Thyroid gland (tissue), 4 donors: Measurements from ENCODE around the gene ST14. TPM values are rescaled to one million over a fixed set of nuclear protein-coding genes. Genes with fewer than 3 reads are reported as not detected.

Source experiments
- DNase-seq, 2 donors: peaks; one replicate each; pipeline ENCODE4 v3.0.0-alpha.2; 2019
- H3K27ac ChIP-seq, 3 donors: fragments of 200-600 bp; sonication (generic); 1 replicate in 2 of 3; 2 replicates in 1 of 3; pipeline ENCODE4 v1.5.1; 2016 to 2019; ENCODE audit warnings: mild to moderate bottlenecking in 1 of 3, moderate library complexity in 1 of 3
- H3K27me3 ChIP-seq: fragments of 200-600 bp; sonication (generic); one replicate; pipeline ENCODE4 v1.5.1; 2019
- H3K36me3 ChIP-seq, 2 donors: fragments of 200-600 bp; sonication (generic); one replicate each; pipeline ENCODE4 v1.5.1; 2016 to 2019
- H3K4me1 ChIP-seq, 2 donors: fragments of 200-600 bp; sonication (generic); one replicate each; pipeline ENCODE4 v1.5.1; 2017 to 2019
- H3K4me3 ChIP-seq, 3 donors: fragments of 200-600 bp; sonication (generic); replicated peaks in 1 of 3; 1 replicate in 2 of 3; 2 replicates in 1 of 3; pipeline ENCODE4 v1.5.1; 2016; ENCODE audit warnings: mild to moderate bottlenecking in 1 of 3
- H3K9me3 ChIP-seq: fragments of 200-600 bp; sonication (generic); one replicate; pipeline ENCODE4 v1.5.1; 2017
- CTCF ChIP-seq, 6 experiments: fragments of 200-600 bp in 3 of 6; fragments of 450-650 bp in 3 of 6; sonication (generic) in 3 of 6; IDR thresholded peaks; one replicate each; pipeline ENCODE4 v1.5.1; 2016 to 2019; ENCODE audit warnings: antibody characterized with exemption in 6 of 6, mild to moderate bottlenecking in 2 of 6, inconsistent platforms in 1 of 6, moderate library complexity in 1 of 6
- POLR2A ChIP-seq, 2 donors: fragments of 450-650 bp; IDR thresholded peaks; one replicate each; pipeline ENCODE4 v1.6.1; 2017; ENCODE audit warnings: antibody characterized with exemption in 2 of 2, mild to moderate bottlenecking in 2 of 2, moderate library complexity in 1 of 2
- WGBS, 2 donors: methylation state at CpG; one replicate each; pipeline ENCODE4 v1.1.5; 2017; 5-methylcytosine and 5-hydroxymethylcytosine counted together
- intact Hi-C: fragments of 100-400 bp; cut with DNase I; formaldehyde crosslinking; loops from one replicate; pipeline ENCODE4 v1.15.1; 2023
- total RNA-seq, 4 donors: library from RNA; depleted of rRNA; stranded (reverse); fragments of >200 nt; gene quantifications; one replicate each; pipeline ENCODE4 v1.2.3, GENCODE V29; 2016

ST14 gene
- total RNA-seq, 4 donors from 2014 or later, result 53.3 to 102 (median 90.7) TPM

GRCh38 chr11:130211781-130212401 is 52.3 kb downstream of the ST14 start:
- Histone ChIP-seq H3K4me3 (no peak overlapping the region), H3K9me3 (no peaks in the 10 kb centered on the region), H3K27ac (no peak overlapping the region), H3K4me1 (peaks cover 0 to 4% of the 10 kb centered on the region in 2 donors), H3K36me3 (peaks cover 0 to 9% of the 10 kb centered on the region in 2 donors), H3K27me3 (no peaks in the 10 kb centered on the region)
- no peak for TF ChIP-seq POLR2A (IDR thresholded peaks at IDR 0.05)
- no peak for TF ChIP-seq CTCF (IDR thresholded peaks at IDR 0.05)
- WGBS, 2 donors, result 91% methylated on average over 16 to 18 of the region's 19 CpGs
- intact Hi-C loops, result loop anchor here (10.0 kb wide), 1 partner anchor 213 kb away; the partner anchor contains the start of gene ADAMTS8
- DNase-seq, result peak in 1 of 2 donors; percentile 1

- Histone ChIP-seq H3K4me1 (peaks cover 0 to 4% of the 10 kb centered on the region in 2 donors), H3K36me3 (peaks cover 0 to 9% of the 10 kb centered on the region in 2 donors), H3K9me3 (no peaks in the 10 kb centered on the region), H3K4me3 (no peak overlapping the region), H3K27me3 (no peaks in the 10 kb centered on the region), H3K27ac (no peak overlapping the region)
- TF ChIP-seq CTCF (IDR thresholded peaks at IDR 0.05) (no peak), POLR2A (IDR thresholded peaks at IDR 0.05) (no peak)
- 76 to 79% methylated on average over 9 to 11 of the region's 11 CpGs for WGBS, 2 donors
- intact Hi-C loops, result loop anchor here (10.0 kb wide), 1 partner anchor 212 kb away; the partner anchor contains the start of gene ADAMTS8
- peak in 1 of 2 donors; percentile 5 for DNase-seq
Measured at GRCh38 chr11:130212431-130212961, 52.9 kb downstream of the ST14 start.

- DNase-seq, result peak; percentile 62 to 66
- Histone ChIP-seq H3K27ac (no peak overlapping the region), H3K9me3 (no peaks in the 10 kb centered on the region), H3K36me3 (peaks cover 0 to 5% of the 10 kb centered on the region in 2 donors), H3K4me1 (peaks cover 0 to 4% of the 10 kb centered on the region in 2 donors), H3K4me3 (no peak overlapping the region), H3K27me3 (no peaks in the 10 kb centered on the region)
- 49 to 56% methylated on average over 20 to 21 of the region's 28 CpGs for WGBS, 2 donors
- TF ChIP-seq POLR2A (IDR thresholded peaks at IDR 0.05) (no peak), CTCF (IDR thresholded peaks at IDR 0.05) (peak; percentile 81 to 96 (median 89))
- intact Hi-C loops, result loop anchor here (10.0 kb wide), 1 partner anchor 211 kb away; the partner anchor contains the start of gene ADAMTS8
Measured at GRCh38 chr11:130213143-130213978, 53.8 kb downstream of the ST14 start.

- H3K9me3 ChIP-seq, result no peaks in the 10 kb centered on the region
- TF ChIP-seq CTCF (IDR thresholded peaks at IDR 0.05) (no peak), POLR2A (IDR thresholded peaks at IDR 0.05) (no peak)
- H3K36me3 ChIP-seq, result no peaks in the 10 kb centered on the region
- intact Hi-C loops, result loop anchor here (10.0 kb wide), 1 partner anchor 211 kb away; the partner anchor contains the start of gene ADAMTS8
- H3K4me3 ChIP-seq, result no peak overlapping the region
- peaks cover 0 to 4% of the 10 kb centered on the region in 2 donors for H3K4me1 ChIP-seq
- DNase-seq, result peak in 1 of 2 donors; percentile 2
- H3K27me3 ChIP-seq, result no peaks in the 10 kb centered on the region
- 92 to 93% methylated on average over 9 of the region's 9 CpGs for WGBS, 2 donors
- no peak overlapping the region for H3K27ac ChIP-seq
Measured at GRCh38 chr11:130213979-130214281, 54.3 kb downstream of the ST14 start.
